Pancreas (tissue), 10 donors: ENCODE results near the gene HABP2. TPM values are rescaled to one million over a fixed set of nuclear protein-coding genes. Genes with fewer than 3 reads are reported as not detected.

Experiments
- ATAC-seq, 4 donors: fragments of 200-7000 bp; cut with Tn5 transposase; one replicate each; pipeline versions ENCODE4 v1.8.0 to v1.9.1; 2020; ENCODE audit warnings: mild to moderate bottlenecking in 4 of 4, moderate library complexity in 4 of 4
- DNase-seq, 6 donors: peaks; one replicate each; pipeline ENCODE4 v3.0.0-alpha.2; 2020
- FAIRE-seq: peaks from 2 replicates; lab custom pipeline; 2012; peaks lifted over from hg19 to GRCh38; lab: Jason Lieb, UNC
- H3K27ac ChIP-seq, 4 donors: fragments of 200-600 bp; sonication (generic); 1 replicate in 3 of 4; 2 replicates in 1 of 4; pipeline versions ENCODE4 v1.5.0 to v1.8.0; 2020
- H3K27me3 ChIP-seq, 4 donors: fragments of 200-600 bp; one replicate each; pipeline ENCODE4 v1.8.0; 2021
- H3K36me3 ChIP-seq, 3 donors: fragments of 200-600 bp; sonication (generic) in 1 of 3; one replicate each; pipeline versions ENCODE4 v1.5.0 to v1.8.0; 2020 to 2021
- H3K4me1 ChIP-seq, 3 donors: fragments of 200-600 bp; one replicate each; pipeline ENCODE4 v1.8.0; 2021
- H3K4me3 ChIP-seq, 4 donors: fragments of 200-600 bp; sonication (generic) in 2 of 4; one replicate each; pipeline versions ENCODE4 v1.5.0 to v1.8.0; 2020 to 2021
- H3K9me3 ChIP-seq, 4 donors: fragments of 200-600 bp; one replicate each; pipeline ENCODE4 v1.8.0; 2021
- WGBS, 2 donors: extraction: QIAGEN DNeasy Blood & Tissue Kit; methylation state at CpG; one replicate each; pipeline ENCODE4 v1.1.7; 2013; 5-methylcytosine and 5-hydroxymethylcytosine counted together
- intact Hi-C, 3 donors: fragments of 100-400 bp; cut with DNase I; formaldehyde crosslinking; loops; one replicate each; pipeline versions ENCODE4 v1.11.1 to v1.14.2; 2022
- polyA plus RNA-seq, 2 donors: library from polyadenylated mRNA; stranded (reverse); fragments of 200-250 nt; gene quantifications; one replicate each; pipeline ENCODE4 v1.2.3, GENCODE V29; 2013
- total RNA-seq, 6 donors: library from RNA; stranded (reverse); fragmentation: NEBNext Ultra II Directional in 4 of 6; extraction: Animal tissue kit (Norgen Biotek cat#: 25700) in 4 of 6; gene quantifications; one replicate each; pipeline versions ENCODE4 v1.2.1 to v1.2.4, GENCODE V29; 2021 to 2023
- TF ChIP-seq, protein P1 (sequence below), 4 donors: fragments of 200-600 bp; sonication (generic) in 3 of 4; IDR thresholded peaks; one replicate each; pipeline versions ENCODE4 v1.5.0 to v1.8.0; 2021; ENCODE audit warnings: antibody characterized with exemption in 4 of 4
- donor health status: healthy with polysubstance abuse.
- donor health status: DM: no; HTN: no; CAD: no; lungs with moderate emphysema.
- donor health status: DM: no; HTN: no; CAD: no.
- donor health status: control.
- donor health status: control.
- donor health status: Bipolar disorder and iron deficiency.
- donor health status: DM: yes; HTN: yes; CAD: no.
- donor health status: DM: no; HTN: no; CAD: no.
- donor health status: DM: no; HTN: no; CAD: no.
- donor health status: DM: yes; HTN: yes; CAD: no.

Gene HABP2
- total and polyA plus RNA-seq, 8 donors = 8.8 to 51.7 (median 14.0) TPM

DNA sequence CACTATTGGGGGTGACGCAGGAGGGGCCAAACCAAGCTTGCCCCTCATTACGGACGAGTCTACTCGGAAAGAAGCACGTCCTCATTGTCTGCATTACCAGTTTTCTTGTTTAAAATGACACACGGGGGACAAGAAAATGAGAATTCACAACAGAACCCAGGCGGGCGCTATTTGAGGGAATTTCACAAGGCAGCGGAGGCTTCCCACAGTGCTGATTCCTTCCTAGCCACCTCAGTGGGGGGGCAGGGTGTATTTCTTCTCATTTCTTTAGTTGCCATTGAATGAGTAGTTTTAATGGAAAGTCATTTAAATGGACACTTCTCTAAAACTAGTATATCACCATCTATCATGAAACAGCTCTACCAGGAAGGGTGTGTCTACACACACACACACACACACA is 68.1 kb downstream of the HABP2 start:
- H3K27ac ChIP-seq = no peak overlapping the region
- FAIRE-seq (no peak), ATAC-seq (no peak), DNase-seq (no peak)
- H3K4me3 ChIP-seq = no peak overlapping the region
- 95 to 97% methylated on average over 9 of the region's 9 CpGs for WGBS, 2 donors
- intact Hi-C loops = no loop called here
- no peaks in the 10 kb centered on the region for H3K27me3 ChIP-seq
- no peaks in the 10 kb centered on the region for H3K9me3 ChIP-seq
- peaks cover 0 to 17% (median 5%) of the 10 kb centered on the region in 3 donors for H3K4me1 ChIP-seq
- TF ChIP-seq, protein P1, sequence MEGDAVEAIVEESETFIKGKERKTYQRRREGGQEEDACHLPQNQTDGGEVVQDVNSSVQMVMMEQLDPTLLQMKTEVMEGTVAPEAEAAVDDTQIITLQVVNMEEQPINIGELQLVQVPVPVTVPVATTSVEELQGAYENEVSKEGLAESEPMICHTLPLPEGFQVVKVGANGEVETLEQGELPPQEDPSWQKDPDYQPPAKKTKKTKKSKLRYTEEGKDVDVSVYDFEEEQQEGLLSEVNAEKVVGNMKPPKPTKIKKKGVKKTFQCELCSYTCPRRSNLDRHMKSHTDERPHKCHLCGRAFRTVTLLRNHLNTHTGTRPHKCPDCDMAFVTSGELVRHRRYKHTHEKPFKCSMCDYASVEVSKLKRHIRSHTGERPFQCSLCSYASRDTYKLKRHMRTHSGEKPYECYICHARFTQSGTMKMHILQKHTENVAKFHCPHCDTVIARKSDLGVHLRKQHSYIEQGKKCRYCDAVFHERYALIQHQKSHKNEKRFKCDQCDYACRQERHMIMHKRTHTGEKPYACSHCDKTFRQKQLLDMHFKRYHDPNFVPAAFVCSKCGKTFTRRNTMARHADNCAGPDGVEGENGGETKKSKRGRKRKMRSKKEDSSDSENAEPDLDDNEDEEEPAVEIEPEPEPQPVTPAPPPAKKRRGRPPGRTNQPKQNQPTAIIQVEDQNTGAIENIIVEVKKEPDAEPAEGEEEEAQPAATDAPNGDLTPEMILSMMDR (IDR thresholded peaks at IDR 0.05) = no peak
- H3K36me3 ChIP-seq = no peaks in the 10 kb centered on the region

DNA sequence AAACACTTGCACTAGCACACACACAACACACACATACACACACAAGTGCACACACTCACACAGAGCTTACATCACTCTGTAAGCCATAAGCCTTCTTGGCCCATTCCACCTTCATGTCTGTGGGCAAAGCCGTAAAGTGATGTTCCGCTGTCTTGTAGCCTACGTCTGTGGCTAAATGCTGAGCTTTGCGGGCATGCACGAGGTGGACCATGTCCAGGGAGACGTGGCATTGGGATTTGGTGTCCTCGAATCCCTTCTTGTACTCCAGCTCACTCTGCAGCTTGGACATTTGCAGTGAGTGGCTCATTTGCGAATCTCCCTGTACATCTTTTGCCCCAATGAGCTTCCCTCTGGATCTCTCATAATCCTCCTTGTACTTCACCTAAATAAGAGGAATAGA is 68.9 kb downstream of the HABP2 start:
- no peak for ATAC-seq
- no peak overlapping the region for H3K4me3 ChIP-seq
- TF ChIP-seq, protein P1 (IDR thresholded peaks at IDR 0.05) = no peak
- FAIRE-seq = no peak
- intact Hi-C loops = no loop called here
- H3K4me1 ChIP-seq = peaks cover 0 to 17% (median 0%) of the 10 kb centered on the region in 3 donors
- WGBS, 2 donors = 80 to 86% methylated on average over 8 of the region's 8 CpGs
- no peak for DNase-seq
- no peaks in the 10 kb centered on the region for H3K36me3 ChIP-seq
- H3K27me3 ChIP-seq = no peaks in the 10 kb centered on the region
- no peaks in the 10 kb centered on the region for H3K9me3 ChIP-seq
- no peak overlapping the region for H3K27ac ChIP-seq

DNA sequence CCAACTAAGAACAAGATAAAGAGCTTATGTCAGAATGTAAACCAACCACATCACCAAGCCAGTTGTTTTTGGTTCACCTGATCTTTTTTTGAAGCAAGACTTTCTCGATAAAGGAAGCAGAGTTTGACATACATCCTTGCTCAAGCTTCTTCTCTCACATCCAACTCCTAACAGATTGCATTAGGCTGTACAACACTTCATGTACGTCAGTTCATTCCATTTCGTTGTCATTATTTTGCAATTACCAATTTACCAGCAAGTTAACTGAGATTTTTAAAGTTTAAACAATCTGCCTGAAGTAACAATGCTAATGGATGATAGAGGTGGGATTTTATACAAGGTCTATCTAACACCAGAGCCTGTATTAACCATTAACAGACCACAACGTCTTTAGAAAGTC is 70.0 kb downstream of the HABP2 start:
- H3K27me3 ChIP-seq = no peaks in the 10 kb centered on the region
- FAIRE-seq (no peak), DNase-seq (no peak), ATAC-seq (no peak)
- H3K36me3 ChIP-seq = no peaks in the 10 kb centered on the region
- 82 to 87% methylated on average over 4 of the region's 4 CpGs for WGBS, 2 donors
- no peak overlapping the region for H3K27ac ChIP-seq
- TF ChIP-seq, protein P1 (IDR thresholded peaks at IDR 0.05) = no peak
- no peak overlapping the region for H3K4me3 ChIP-seq
- intact Hi-C loops = no loop called here
- peaks cover 0 to 17% (median 0%) of the 10 kb centered on the region in 3 donors for H3K4me1 ChIP-seq
- H3K9me3 ChIP-seq = no peaks in the 10 kb centered on the region

DNA sequence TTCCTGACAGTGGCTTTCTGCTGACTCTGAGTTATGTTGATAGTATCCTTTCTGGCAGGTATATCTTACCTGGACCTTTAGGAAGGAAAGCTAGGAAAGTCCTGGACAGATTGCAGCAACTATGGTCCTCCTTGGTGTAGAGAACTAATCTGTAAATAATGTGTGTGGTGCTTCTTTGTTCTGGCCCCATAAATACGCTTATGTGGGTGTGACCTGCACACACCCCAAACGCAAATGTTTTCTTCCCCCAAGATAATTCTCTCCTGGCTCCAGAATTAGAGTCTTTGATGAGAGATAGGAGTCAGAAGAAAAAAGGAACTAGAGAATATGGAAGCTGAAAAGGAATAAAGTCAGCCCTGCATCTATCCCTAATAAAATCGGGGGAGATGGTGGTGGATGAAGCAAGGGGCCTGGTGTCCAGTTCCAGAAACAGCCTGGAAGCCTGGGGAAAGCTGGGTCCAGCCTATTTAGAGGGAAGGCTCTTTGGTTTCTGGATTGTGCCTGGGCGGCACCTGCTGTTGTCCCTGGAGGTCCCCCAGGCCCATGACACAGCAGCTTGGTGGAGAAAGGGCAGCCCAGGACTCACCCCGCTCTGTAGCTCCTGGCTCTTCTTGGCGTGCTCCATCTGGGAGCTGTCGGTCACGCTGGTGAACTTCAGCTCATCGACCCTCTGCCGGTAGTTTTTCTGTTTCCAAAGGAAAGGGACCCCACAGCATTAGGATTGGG is 72.8 kb downstream of the HABP2 start:
- 91 to 93% methylated on average over 10 of the region's 10 CpGs for WGBS, 2 donors
- H3K36me3 ChIP-seq = no peaks in the 10 kb centered on the region
- no peak overlapping the region for H3K4me3 ChIP-seq
- H3K27ac ChIP-seq = no peak overlapping the region
- TF ChIP-seq, protein P1 (IDR thresholded peaks at IDR 0.05) = no peak
- FAIRE-seq = no peak
- ATAC-seq = no peak
- DNase-seq = no peak
- no peaks in the 10 kb centered on the region for H3K9me3 ChIP-seq
- peaks cover 0 to 1% (median 0%) of the 10 kb centered on the region in 3 donors for H3K4me1 ChIP-seq
- H3K27me3 ChIP-seq = no peaks in the 10 kb centered on the region
- intact Hi-C loops = no loop called here

DNA sequence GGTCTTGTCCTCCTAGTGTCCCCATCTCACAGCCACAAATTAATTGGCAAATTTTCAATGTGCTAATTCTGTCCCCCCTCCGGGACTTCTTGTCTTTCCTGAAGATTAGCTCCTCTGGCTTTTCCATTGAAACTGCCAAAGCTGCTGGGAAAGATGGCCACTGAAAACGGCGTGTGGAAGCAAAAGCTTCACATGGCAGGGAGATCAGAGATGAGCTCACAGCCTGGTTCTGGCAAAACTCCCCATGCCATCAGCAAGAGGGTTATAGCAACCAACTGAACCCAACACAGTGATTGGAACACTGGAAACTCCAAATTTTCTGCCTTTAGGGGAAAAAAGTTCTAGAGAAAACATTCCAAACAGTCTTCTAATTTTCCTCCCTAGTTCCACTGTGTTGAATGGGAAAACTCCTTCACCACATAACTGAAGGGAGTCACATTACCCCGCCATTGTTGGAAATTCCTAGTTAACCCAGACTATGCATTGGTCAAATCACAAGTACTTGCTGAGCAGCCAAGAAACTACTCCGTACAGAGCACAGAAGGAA is 74.0 kb downstream of the HABP2 start:
- FAIRE-seq (no peak), ATAC-seq (no peak), DNase-seq (no peak)
- H3K9me3 ChIP-seq = no peaks in the 10 kb centered on the region
- WGBS, 2 donors = 69 to 71% methylated on average over 5 of the region's 5 CpGs
- H3K36me3 ChIP-seq = no peaks in the 10 kb centered on the region
- H3K4me1 ChIP-seq = peaks cover 9 to 11% (median 11%) of the 10 kb centered on the region in 3 donors
- TF ChIP-seq, protein P1 (IDR thresholded peaks at IDR 0.05) = no peak
- no peak overlapping the region for H3K4me3 ChIP-seq
- intact Hi-C loops = no loop called here
- H3K27ac ChIP-seq = no peak overlapping the region
- H3K27me3 ChIP-seq = no peaks in the 10 kb centered on the region
